Activated CD8-positive, alpha-beta memory T cell treated with anti-CD3 and anti-CD28 coated beads for 24 hours (primary cell): ENCODE results near the gene WIPF3.

Experiments
- DNase-seq: peaks from one replicate; pipeline ENCODE4 v3.0.0-alpha.2; 2020

WIPF3 gene, protein sequence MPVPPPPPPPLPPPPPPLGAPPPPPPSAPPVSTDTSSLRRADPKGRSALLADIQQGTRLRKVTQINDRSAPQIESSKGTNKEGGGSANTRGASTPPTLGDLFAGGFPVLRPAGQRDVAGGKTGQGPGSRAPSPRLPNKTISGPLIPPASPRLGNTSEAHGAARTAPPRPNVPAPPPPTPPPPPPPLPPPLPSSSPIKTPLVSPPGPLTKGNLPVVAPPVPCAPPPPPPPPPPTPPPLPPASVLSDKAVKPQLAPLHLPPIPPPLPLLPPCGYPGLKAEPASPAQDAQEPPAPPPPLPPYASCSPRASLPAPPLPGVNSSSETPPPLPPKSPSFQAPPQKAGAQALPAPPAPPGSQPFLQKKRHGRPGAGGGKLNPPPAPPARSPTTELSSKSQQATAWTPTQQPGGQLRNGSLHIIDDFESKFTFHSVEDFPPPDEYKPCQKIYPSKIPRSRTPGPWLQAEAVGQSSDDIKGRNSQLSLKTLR

DNA sequence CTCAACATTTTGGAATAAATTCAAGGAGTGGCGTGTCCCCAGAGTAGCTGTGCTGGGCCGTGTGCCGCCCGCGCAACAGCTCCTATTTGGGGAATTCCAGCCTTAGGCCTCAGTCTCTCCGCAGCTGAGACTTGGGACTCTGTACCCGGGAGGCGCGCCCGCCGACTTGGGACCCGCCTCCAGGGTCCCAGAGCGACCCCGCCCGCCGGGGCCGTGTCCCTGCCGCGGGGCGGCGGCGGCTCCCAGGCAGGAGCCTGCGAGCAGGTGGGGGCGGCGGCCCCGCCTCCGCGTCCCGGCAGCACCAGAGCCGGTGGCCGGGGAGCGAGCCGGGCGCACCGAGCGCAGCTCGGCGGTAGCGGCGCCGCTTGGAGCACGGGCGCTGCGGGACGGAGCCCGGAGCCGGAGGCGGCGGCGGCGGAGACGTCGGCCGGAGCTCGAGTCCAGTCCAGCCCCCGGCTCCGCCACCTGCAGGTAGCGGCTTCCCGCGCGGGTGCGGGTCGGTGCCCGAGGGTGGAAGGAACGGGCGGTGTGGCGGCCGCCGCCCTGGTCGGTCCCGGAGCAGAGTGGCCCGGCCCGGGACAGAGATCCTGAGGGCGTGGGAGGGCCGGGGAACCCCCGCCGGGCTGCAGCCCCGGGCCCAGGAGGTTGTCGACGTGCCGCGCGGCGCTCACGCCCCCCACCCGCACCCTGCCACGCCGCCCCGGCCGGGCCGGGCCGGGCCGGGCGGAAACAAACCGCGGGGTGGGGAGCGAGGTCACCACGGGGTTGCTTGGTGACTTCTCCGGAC is at the start of gene WIPF3:
WIPF3 (plus strand) TSS at position 301 of the 787 bp plus-strand sequence. CDS start 28,217 bp downstream, outside the sequence.
- no peak for DNase-seq

DNA sequence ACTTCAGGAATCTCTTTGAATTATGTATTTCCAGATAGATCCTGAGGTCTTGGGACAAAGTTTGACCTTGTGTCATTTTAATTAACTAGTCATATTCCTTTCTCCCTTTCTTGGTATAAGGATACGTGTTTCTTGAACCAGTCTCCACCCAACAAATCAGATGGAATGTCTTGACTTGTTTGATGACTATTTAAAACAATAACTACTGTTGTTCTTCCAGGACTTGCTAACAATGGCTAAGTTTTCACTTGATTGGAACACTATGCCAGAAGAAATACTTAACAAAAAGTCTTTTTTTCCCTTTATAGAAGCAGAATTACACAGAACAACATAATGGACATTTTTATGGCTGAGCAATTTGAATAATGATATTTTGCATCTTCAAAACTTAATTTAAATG is 43.0 kb upstream of the WIPF3 start:
- DNase-seq: no peak

DNA sequence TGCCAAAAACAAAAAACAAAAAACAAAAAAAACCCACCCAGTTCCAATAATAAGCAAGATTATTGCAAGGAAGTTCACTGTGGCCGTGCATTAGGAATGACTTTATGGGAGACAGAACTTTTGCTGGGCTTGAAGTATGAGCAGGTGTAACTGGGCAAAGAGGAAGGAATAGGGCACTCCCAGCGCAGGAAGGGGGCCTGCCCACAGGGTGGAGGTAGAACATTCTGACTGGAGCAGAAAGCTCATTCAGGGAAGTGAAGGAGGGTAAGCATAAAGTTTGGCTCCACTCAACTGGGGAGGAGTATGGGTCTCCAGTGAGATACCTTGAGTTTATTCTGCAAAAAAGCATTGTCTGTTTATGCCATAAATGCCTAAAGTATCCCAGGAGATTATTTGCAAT is 42.1 kb upstream of the WIPF3 start:
- no peak for DNase-seq

GRCh38 chr7:29765490-29765889 is 40.8 kb upstream of the WIPF3 start:
- no peak for DNase-seq

DNA sequence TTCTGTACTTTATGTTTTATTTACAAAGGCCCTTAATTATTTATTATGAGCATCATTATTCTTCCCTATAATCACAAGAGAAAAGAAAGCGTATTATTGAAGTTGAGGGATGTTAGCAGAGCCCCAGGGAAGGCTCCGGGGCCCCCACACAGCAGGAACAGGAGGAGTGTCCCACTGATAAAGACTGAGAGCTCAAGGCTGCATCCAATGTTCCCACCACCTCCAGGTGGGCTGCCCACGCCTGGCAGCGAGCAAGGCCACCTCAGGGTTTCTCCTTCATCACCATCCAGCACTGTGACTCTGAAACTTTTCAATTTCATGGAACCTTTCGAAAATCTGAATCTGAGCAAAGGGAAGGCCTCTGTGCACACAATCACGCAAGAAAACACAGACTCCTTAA is 35.9 kb upstream of the WIPF3 start:
- no peak for DNase-seq

DNA sequence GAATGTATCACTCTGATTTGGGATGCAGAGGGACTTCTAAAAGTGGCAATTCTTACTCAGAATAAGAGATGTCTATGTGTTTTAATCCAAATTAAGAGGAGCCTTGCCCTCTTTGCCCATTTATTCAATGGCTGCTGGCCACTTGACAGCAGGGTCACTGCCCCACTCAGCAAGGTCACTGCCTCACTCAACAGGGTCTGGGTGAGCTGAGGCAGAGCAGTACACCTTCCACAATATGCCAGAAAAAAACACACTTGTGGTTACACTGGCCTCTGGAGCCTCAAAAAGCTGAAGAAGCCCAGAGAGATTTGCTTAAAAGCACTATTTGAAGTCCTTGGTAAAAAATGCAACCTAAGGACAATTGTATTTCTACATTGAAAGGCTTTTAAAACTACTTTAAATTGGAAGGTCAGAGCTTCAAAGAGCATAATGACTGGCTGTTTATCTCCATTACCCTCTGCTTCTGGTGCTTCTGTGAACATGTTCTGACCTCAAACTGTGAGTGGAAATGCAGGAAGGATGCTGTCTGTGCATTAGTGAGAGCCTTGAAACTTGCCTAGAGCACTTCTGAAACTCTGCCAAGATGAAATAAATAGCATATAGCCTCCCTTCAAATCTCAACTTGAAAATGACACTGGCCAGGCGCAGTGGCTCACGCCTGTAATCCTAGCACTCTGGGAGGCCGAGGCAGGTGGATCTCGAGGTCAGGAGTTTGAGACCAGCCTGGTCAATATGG is 35.1 kb upstream of the WIPF3 start:
- no peak for DNase-seq

GRCh38 chr7:29779017-29779416 is 27.3 kb upstream of the WIPF3 start:
- no peak for DNase-seq

DNA sequence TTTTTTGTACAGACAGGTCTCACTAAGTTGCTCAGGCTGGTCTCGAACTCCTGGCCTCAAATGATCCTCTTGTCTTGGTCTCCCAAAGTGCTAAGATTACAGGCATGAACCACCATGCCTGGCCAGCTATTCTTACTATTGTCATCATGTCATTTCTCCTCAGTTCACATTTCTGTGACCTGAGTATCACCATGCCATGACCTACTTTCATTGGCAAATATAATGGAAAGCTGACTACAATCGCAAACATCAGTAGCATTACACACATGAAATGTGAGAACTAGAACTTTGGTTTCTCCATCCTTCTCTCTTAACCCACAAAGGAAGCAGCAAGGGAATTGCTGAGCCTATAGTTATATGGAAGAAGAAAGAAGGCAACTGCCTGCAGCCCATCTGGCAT is 26.0 kb upstream of the WIPF3 start:
- no peak for DNase-seq

DNA sequence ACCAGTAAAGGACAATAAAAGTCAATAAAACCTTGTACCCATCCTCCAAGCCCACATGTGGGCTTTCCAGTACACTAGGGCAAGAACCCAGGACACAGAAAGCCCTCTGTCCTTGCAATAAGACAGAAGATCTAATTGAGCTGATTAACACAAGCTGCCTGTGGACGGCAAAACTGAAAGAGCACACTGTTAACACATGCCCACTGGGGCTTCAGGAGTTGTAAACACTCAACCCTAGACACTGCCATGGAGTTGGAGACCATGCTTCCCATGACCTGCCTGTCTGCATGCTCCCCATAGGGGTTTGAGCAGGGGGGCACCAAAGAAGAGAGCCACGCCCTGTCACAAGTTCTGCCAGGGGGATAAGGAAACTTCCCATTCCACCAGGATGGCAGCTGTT is 22.6 kb upstream of the WIPF3 start:
- no peak for DNase-seq

- no peak for DNase-seq
Observed at GRCh38 chr7:29793507-29793906, 12.8 kb upstream of the WIPF3 start.

- DNase-seq: no peak
Observed at GRCh38 chr7:29794959-29795629, 11.2 kb upstream of the WIPF3 start.

- DNase-seq: no peak
Observed at GRCh38 chr7:29795696-29796580, 10.4 kb upstream of the WIPF3 start.

DNA sequence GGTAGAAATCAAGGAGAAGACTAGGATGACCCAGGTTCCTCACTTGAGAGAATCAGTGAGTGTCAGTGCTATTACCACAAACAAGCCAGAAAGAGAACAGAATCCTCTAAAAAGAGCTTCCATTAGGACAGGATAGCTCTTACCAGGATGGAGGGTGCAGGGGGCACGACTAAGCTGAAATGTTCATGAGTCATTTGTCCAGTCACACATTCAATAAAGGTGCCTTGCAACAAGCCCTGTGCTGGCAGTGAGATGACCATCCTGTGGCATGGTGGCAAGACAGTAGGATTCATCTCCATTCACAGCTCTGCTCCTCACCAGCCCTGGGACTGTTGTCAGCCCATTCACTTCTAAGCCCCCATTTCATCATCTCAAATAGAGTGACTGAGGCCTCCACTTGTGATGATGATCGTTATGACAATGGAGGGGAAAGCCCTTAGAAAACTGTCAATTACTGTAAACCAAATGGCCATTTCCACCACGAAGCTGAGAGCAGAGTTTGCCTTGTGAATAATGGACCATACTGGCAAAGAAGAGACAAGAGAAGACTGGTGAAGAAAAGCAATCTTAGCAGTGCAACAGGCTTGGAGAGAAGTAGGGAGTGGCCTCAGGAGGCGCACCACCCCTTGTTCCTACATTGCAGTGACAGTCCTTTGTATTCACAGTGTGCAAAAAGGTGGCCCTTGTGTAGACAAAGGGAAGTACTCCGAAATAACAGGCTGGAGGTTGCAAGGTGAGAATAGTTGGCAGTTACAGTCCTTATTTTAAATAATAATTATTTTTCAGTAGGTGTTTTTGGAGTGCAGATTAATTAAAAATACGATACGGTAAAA is 9.0 kb upstream of the WIPF3 start:
- no peak for DNase-seq

- DNase-seq: no peak
Observed at GRCh38 chr7:29798422-29798821, 7.9 kb upstream of the WIPF3 start.

GRCh38 chr7:29801929-29802328 is 4.4 kb upstream of the WIPF3 start:
- no peak for DNase-seq

GRCh38 chr7:29805031-29805430 is 1.3 kb upstream of the WIPF3 start:
- no peak for DNase-seq

DNA sequence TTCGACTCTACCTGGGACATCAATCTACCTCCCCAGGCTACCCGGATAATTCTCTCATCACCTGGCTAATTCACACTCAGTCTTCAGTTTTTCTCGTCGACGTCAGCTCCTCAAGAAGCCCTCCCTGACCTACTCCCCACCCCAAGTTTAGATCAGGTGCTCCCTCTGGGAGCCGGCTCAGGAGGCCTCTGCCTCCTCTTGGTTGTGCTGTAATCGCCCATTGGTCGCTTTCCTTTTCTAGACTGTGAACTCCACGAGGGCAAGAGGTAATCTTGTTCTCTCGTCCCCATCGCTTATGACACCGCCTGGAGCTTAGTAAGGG is 461 bp upstream of the WIPF3 start:
- DNase-seq: no peak

GRCh38 chr7:29806995-29807841 is 910 bp downstream of the WIPF3 start:
- no peak for DNase-seq

- DNase-seq: no peak
Observed at GRCh38 chr7:29808075-29808801, 1.9 kb downstream of the WIPF3 start.
